HCT116 (cell line): Measurements from ENCODE around the gene LRPPRC. TPM values are rescaled to one million over a fixed set of nuclear protein-coding genes. Genes with fewer than 3 reads are reported as not detected.

Experiments
- ATAC-seq: fragments of 200-7000 bp; cut with Tn5 transposase; 2 replicates; pipeline ENCODE4 v1.9.1; 2020; ENCODE audit warnings: mild to moderate bottlenecking, moderate library complexity
- BruUV-seq: library from RNA; stranded (reverse); fragments of 400-500 nt; replicated peaks from 2 replicates; lab custom pipeline; 2021; lab: Mats Ljungman, UMichigan
- CTCF ChIA-PET: fragments of 300-600 bp; sonication (Branson Sonifier 250); formaldehyde crosslinking; loops from one replicate; lab custom pipeline; 2021; ENCODE audit warnings: antibody characterized with exemption; lab: Charles Lee
- POLR2A ChIA-PET: fragments of 300-600, 350-600 bp; sonication (Branson Sonifier 250); formaldehyde crosslinking; loops from one replicate; lab custom pipeline; 2021; ENCODE audit warnings: antibody characterized with exemption; lab: Charles Lee
- RAD21 ChIA-PET, 2 experiments: fragments of 300-600 bp; sonication (Branson Sonifier 250); formaldehyde crosslinking; loops; one replicate each; lab custom pipeline; 2023; ENCODE audit warnings: low total read pairs in 2 of 2; ENCODE audit not compliant: uncharacterized antibody in 2 of 2, unreplicated experiment in 2 of 2, low non-redundant PET in 1 of 2; lab: Charles Lee
- DNase-seq: peaks from one replicate; pipeline ENCODE4 v3.0.0-alpha.2; 2010; ENCODE audit warnings: low read depth, low spot score
- H2AFZ ChIP-seq: fragments of 200-600 bp; shearing (Covaris generic), sonication (generic); 2 replicates; pipeline ENCODE4 v1.6.1; 2017; ENCODE audit warnings: low read depth, mixed run types, mixed read lengths, antibody characterized with exemption, low read length; ENCODE audit not compliant: poor library complexity, severe bottlenecking
- H3K27ac ChIP-seq: 2 replicates; pipeline ENCODE4 v1.5.1; 2012; ENCODE audit warnings: low read depth, low read length
- H3K27me3 ChIP-seq: fragments of 200-600 bp; sonication (generic); 2 replicates; pipeline ENCODE4 v1.6.1; 2016; ENCODE audit warnings: mixed run types, low read length, mixed read lengths; ENCODE audit not compliant: insufficient read depth
- H3K36me3 ChIP-seq, 2 experiments: fragments of 200-500 bp in 1 of 2; fragments of 200-600 bp in 1 of 2; sonication (Bioruptor generic) in 1 of 2; sonication (generic) in 1 of 2; 2 replicates each; pipeline versions ENCODE4 v1.5.1 to v1.6.1; 2014 to 2016; ENCODE audit warnings: low read length in 2 of 2, inconsistent platforms in 1 of 2, mixed read lengths in 1 of 2, mixed run types in 1 of 2; ENCODE audit not compliant: insufficient read depth in 2 of 2, control insufficient read depth in 1 of 2
- H3K4me1 ChIP-seq, 2 experiments: fragments of 200-600 bp in 1 of 2; sonication (generic) in 1 of 2; 2 replicates each; pipeline versions ENCODE4 v1.5.1 to v1.6.1; 2012 to 2017; ENCODE audit warnings: low read length in 2 of 2, inconsistent platforms in 1 of 2, mild to moderate bottlenecking in 1 of 2, mixed read lengths in 1 of 2, mixed run types in 1 of 2, moderate library complexity in 1 of 2; ENCODE audit not compliant: insufficient read depth in 2 of 2, control insufficient read depth in 1 of 2
- H3K4me2 ChIP-seq: fragments of 200-600 bp; sonication (generic); 2 replicates; pipeline ENCODE4 v1.6.1; 2017; ENCODE audit warnings: mixed run types, low read length, mixed read lengths
- H3K4me3 ChIP-seq, 2 experiments: fragments of 200-600 bp in 1 of 2; sonication (generic) in 1 of 2; replicated peaks in 1 of 2; 2 replicates each; pipeline ENCODE4 v1.5.1; 2011 to 2016; ENCODE audit warnings: low read length in 2 of 2, control low read depth in 1 of 2, low read depth in 1 of 2, mild to moderate bottlenecking in 1 of 2, mixed read lengths in 1 of 2, mixed run types in 1 of 2
- H3K79me2 ChIP-seq: fragments of 200-600 bp; sonication (generic); 2 replicates; pipeline ENCODE4 v1.6.1; 2017; ENCODE audit warnings: mild to moderate bottlenecking, mixed run types, low read length, moderate library complexity, mixed read lengths; ENCODE audit not compliant: insufficient read depth
- H3K9ac ChIP-seq: fragments of 200-600 bp; sonication (generic); 2 replicates; pipeline ENCODE4 v1.6.1; 2016; ENCODE audit warnings: low read length, mixed read lengths
- H3K9me2 ChIP-seq: fragments of 200-600 bp; sonication (generic), shearing (Covaris generic); 2 replicates; pipeline ENCODE4 v1.6.1; 2017; ENCODE audit warnings: mixed run types, mild to moderate bottlenecking, moderate library complexity; ENCODE audit not compliant: insufficient read depth
- H3K9me3 ChIP-seq, 2 experiments: fragments of 200-500 bp in 1 of 2; fragments of 200-600 bp in 1 of 2; sonication (Bioruptor generic) in 1 of 2; sonication (generic) in 1 of 2; 2 replicates each; pipeline ENCODE4 v1.6.1; 2014 to 2017; ENCODE audit warnings: low read length in 2 of 2, mixed read lengths in 2 of 2, inconsistent platforms in 1 of 2, low read depth in 1 of 2, mild to moderate bottlenecking in 1 of 2, mixed run types in 1 of 2, moderate library complexity in 1 of 2; ENCODE audit not compliant: control insufficient read depth in 1 of 2, insufficient read depth in 1 of 2
- H4K20me1 ChIP-seq: fragments of 200-600 bp; sonication (generic), shearing (Covaris generic); 2 replicates; pipeline ENCODE4 v1.6.1; 2017; ENCODE audit warnings: mixed run types, mild to moderate bottlenecking, moderate library complexity; ENCODE audit not compliant: insufficient read depth
- ATF3 ChIP-seq: IDR thresholded peaks from 2 replicates; pipeline ENCODE4 v1.6.1; 2012
- CBX3 ChIP-seq: IDR thresholded peaks from 2 replicates; pipeline ENCODE4 v1.6.1; 2012; ENCODE audit warnings: low read depth
- CTCF ChIP-seq, 3 experiments: fragments of 200-600 bp in 1 of 3; sonication (generic) in 1 of 3; IDR thresholded peaks in 2 of 3; conservative IDR thresholded peaks in 1 of 3; 2 replicates each; pipeline ENCODE4 v1.5.1; 2012 to 2017; ENCODE audit warnings: low read depth in 2 of 3, low read length in 2 of 3, antibody characterized with exemption in 1 of 3, borderline replicate concordance in 1 of 3, control low read depth in 1 of 3, mild to moderate bottlenecking in 1 of 3, mixed read lengths in 1 of 3, mixed run types in 1 of 3, moderate library complexity in 1 of 3; ENCODE audit not compliant: insufficient read depth in 1 of 3
- ELF1 ChIP-seq: IDR thresholded peaks from 2 replicates; pipeline ENCODE4 v1.6.1; 2012; ENCODE audit warnings: low read depth, borderline replicate concordance
- EZH2phosphoT487 ChIP-seq: fragments of 200-600 bp; IDR thresholded peaks from 2 replicates; pipeline ENCODE4 v1.6.1; 2018; ENCODE audit warnings: antibody characterized with exemption, borderline replicate concordance
- MAX ChIP-seq: IDR thresholded peaks from 2 replicates; pipeline ENCODE4 v1.6.1; 2012
- POLR2A ChIP-seq: IDR thresholded peaks from 2 replicates; pipeline ENCODE4 v1.7.0; 2011; ENCODE audit warnings: borderline replicate concordance; ENCODE audit not compliant: insufficient read depth, insufficient read length; ENCODE audit errors: extremely low read depth
- POLR2AphosphoS5 ChIP-seq: IDR thresholded peaks from 2 replicates; pipeline ENCODE4 v1.6.1; 2011; ENCODE audit warnings: mild to moderate bottlenecking, low read depth, low read length, moderate library complexity
- SIN3A ChIP-seq: IDR thresholded peaks from 2 replicates; pipeline ENCODE4 v1.6.1; 2012; ENCODE audit warnings: low read depth
- SRF ChIP-seq: IDR thresholded peaks from 2 replicates; pipeline ENCODE4 v1.6.1; 2012; ENCODE audit warnings: low read depth
- ZNF274 ChIP-seq: fragments of 200-500 bp; sonication (Bioruptor generic); IDR thresholded peaks from 2 replicates; pipeline ENCODE4 v1.6.1; 2014; ENCODE audit warnings: mild to moderate bottlenecking, low read depth, low read length, inconsistent platforms
- intact Hi-C: fragments of 100-400 bp; cut with micrococcal nuclease; formaldehyde crosslinking; loops from 2 replicates; pipeline ENCODE4 v1.10.0; 2022
- total RNA-seq: library from RNA; stranded (reverse); gene quantifications from one replicate; pipeline ENCODE4 v1.2.1, GENCODE V29; 2021; ENCODE audit not compliant: unreplicated experiment

LRPPRC gene
- total RNA-seq, 1 experiment from 2014 or later = 210 TPM

GRCh38 chr2:43897492-43897891, 98.3 kb downstream of the LRPPRC start:
- no peaks in the 10 kb centered on the region for H3K4me1 ChIP-seq
- RAD21 ChIA-PET = no interaction called here
- H2AFZ ChIP-seq = no peak overlapping the region
- peaks cover 61 to 75% of the 10 kb centered on the region in 2 experiments for H3K36me3 ChIP-seq
- POLR2A ChIA-PET = no interaction called here
- intact Hi-C loops = no loop called here
- H3K4me2 ChIP-seq = no peak overlapping the region
- no TSS peak for BruUV-seq
- DNase-seq (no peak), ATAC-seq (no peak)
- no peak overlapping the region for H3K9ac ChIP-seq
- peaks cover 62% of the 10 kb centered on the region for H3K79me2 ChIP-seq
- H3K27ac ChIP-seq = no peak overlapping the region
- TF ChIP-seq EZH2phosphoT487 (no peak), POLR2A (no peak), ZNF274 (no peak), CTCF (IDR thresholded peaks at IDR 0.05 in 2 of 3, conservative IDR thresholded peaks at IDR 0.05 in 1 of 3; ENCODE audit: borderline replicate concordance in 1 of 3, insufficient read depth in 1 of 3, low read depth in 2 of 3, low read length in 2 of 3) (no peak), MAX (no peak), ATF3 (no peak), CBX3 (no peak), SRF (no peak), SIN3A (no peak), ELF1 (no peak), POLR2AphosphoS5 (no peak)
- CTCF ChIA-PET = no interaction called here
- no peak overlapping the region for H3K4me3 ChIP-seq
- peaks cover 25% of the 10 kb centered on the region; the same call in 1 of the 2 replicates for H4K20me1 ChIP-seq
- no peaks in the 10 kb centered on the region for H3K9me3 ChIP-seq
- no peaks in the 10 kb centered on the region for H3K27me3 ChIP-seq
- no peaks in the 10 kb centered on the region for H3K9me2 ChIP-seq
